CD4-positive, alpha-beta memory T cell (primary cell): ENCODE data around the gene COPZ2. TPM values are rescaled to one million over a fixed set of nuclear protein-coding genes. Genes with fewer than 3 reads are reported as not detected.
A peak's percentile ranks its signal among the peaks of the same experiment; 100 is the strongest.

Experiments
- CTCF ChIA-PET: fragments of 350-600 bp; sonication (Branson Sonifier 250); formaldehyde crosslinking; loops from one replicate; lab custom pipeline; 2021; ENCODE audit warnings: inconsistent platforms; ENCODE audit not compliant: partially characterized antibody; lab: Charles Lee
- POLR2A ChIA-PET: fragments of 350-600 bp; sonication (Branson Sonifier 250); formaldehyde crosslinking; loops from one replicate; lab custom pipeline; 2021; ENCODE audit not compliant: partially characterized antibody; lab: Charles Lee
- DNase-seq, 5 donors: peaks; one replicate each; pipeline versions ENCODE4 v3.0.0 to v3.0.0-alpha.2; 2020 to 2022; ENCODE audit warnings: mixed read lengths in 1 of 5
- H3K27ac ChIP-seq: one replicate; pipeline ENCODE4 v1.7.0; 2013; ENCODE audit warnings: low read depth, low read length
- H3K27me3 ChIP-seq: 2 replicates; pipeline ENCODE4 v1.7.0; 2013; ENCODE audit warnings: mild to moderate bottlenecking, low read length, moderate library complexity; ENCODE audit not compliant: insufficient read depth
- H3K36me3 ChIP-seq: 2 replicates; pipeline ENCODE4 v1.7.0; 2013; ENCODE audit warnings: mild to moderate bottlenecking, low read length, moderate library complexity; ENCODE audit not compliant: insufficient read depth
- H3K4me1 ChIP-seq: 2 replicates; pipeline ENCODE4 v1.7.0; 2013; ENCODE audit warnings: mild to moderate bottlenecking, low read length, moderate library complexity; ENCODE audit not compliant: insufficient read depth
- H3K4me3 ChIP-seq, 2 donors: one replicate each; pipeline ENCODE4 v1.7.0; 2013; ENCODE audit warnings: low read length in 2 of 2, mild to moderate bottlenecking in 1 of 2
- H3K9me3 ChIP-seq, 2 donors: one replicate each; pipeline ENCODE4 v1.7.0; 2013; ENCODE audit warnings: low read length in 2 of 2, control low read depth in 1 of 2; ENCODE audit not compliant: control insufficient read depth in 1 of 2
- H3K27ac Mint-ChIP-seq, 7 donors: one replicate each; pipeline ENCODE4 v1.8.0; 2020 to 2021; ENCODE audit warnings: mixed read lengths in 7 of 7, mild to moderate bottlenecking in 6 of 7, inconsistent platforms in 3 of 7, moderate library complexity in 3 of 7
- H3K27me3 Mint-ChIP-seq, 2 donors: one replicate each; pipeline ENCODE4 v1.8.0; 2020 to 2021; ENCODE audit warnings: mixed read lengths in 2 of 2
- H3K36me3 Mint-ChIP-seq, 2 donors: one replicate each; pipeline ENCODE4 v1.8.0; 2020 to 2021; ENCODE audit warnings: mixed read lengths in 2 of 2, inconsistent platforms in 1 of 2, mild to moderate bottlenecking in 1 of 2
- H3K4me1 Mint-ChIP-seq, 4 donors: one replicate each; pipeline ENCODE4 v1.8.0; 2020 to 2021; ENCODE audit warnings: mixed read lengths in 4 of 4, mild to moderate bottlenecking in 1 of 4
- H3K4me3 Mint-ChIP-seq, 8 donors: one replicate each; pipeline ENCODE4 v1.8.0; 2020 to 2021; ENCODE audit warnings: mixed read lengths in 8 of 8, mild to moderate bottlenecking in 7 of 8, moderate library complexity in 6 of 8, inconsistent platforms in 3 of 8
- H3K9me3 Mint-ChIP-seq, 8 donors: one replicate each; pipeline ENCODE4 v1.8.0; 2020 to 2021; ENCODE audit warnings: mixed read lengths in 8 of 8, mild to moderate bottlenecking in 5 of 8, inconsistent platforms in 3 of 8, moderate library complexity in 1 of 8
- intact Hi-C: fragments of 100-400 bp; cut with micrococcal nuclease; formaldehyde crosslinking; loops from one replicate; pipeline ENCODE4 v1.15.1; 2023
- polyA plus RNA-seq, 2 donors: library from polyadenylated mRNA; unstranded; fragments of 300-500 nt; fragmentation: Illumina TruSeq; gene quantifications; one replicate each; pipeline ENCODE4 v1.2.3, GENCODE V29; 2021
- total RNA-seq, 2 experiments: library from RNA; stranded (reverse); gene quantifications; one replicate each; pipeline ENCODE4 v1.2.3, GENCODE V29; 2021

COPZ2 gene
- total and polyA plus RNA-seq, 4 experiments from 2014 or later, result 1.6 to 2.0 (median 1.9) TPM

DNA sequence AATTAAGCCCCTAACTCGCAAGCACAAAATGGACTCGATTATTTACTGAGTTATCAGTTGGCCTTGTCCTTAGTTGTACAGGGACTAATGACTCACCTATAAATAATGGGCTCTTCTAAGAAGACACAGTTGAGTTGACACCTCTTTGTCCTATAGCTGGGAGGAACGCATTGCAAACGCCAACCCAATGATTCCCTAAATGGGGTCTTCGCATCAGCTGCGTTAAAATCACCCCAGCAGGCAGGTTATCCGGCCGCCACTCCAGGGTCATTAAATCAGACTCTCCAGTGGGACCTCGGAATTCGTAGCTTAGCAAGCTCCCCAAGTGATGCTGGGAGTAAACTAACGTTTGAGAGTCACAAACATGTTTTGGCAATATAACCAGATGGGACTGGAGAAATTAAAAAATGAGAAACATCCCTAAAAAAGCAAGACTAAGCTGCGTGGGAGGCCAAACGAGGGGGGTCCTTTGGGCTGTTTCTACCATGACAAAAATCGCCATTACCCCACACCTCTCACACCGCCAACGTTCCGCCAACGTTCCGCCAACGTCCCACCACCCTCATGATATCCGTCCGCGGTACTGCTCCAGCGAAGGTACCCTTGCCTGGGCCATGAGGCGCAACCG, 9.6 kb upstream of the COPZ2 start:
- Histone ChIP-seq H3K27me3 (no peaks in the 10 kb centered on the region), H3K9me3 (no peaks in the 10 kb centered on the region), H3K4me3 (peak overlapping the region; percentile 63 to 86), H3K36me3 (peaks cover 18% of the 10 kb centered on the region), H3K27ac (peak overlapping the region; percentile 76), H3K4me1 (peaks cover 47% of the 10 kb centered on the region)
- ChIA-PET CTCF (interaction anchor here (1.2 to 4.9 kb wide), 9 partner anchors 11 to 366 kb away, joined by 3 to 40 read pairs (median 5); no protein-coding TSS in a partner anchor), POLR2A (interaction anchor here (0.7 to 3.7 kb wide), 14 partner anchors 10 to 845 kb away, joined by 3 to 52 read pairs (median 4); partner anchors contain the start of genes ATP5MC1, CBX1, CDK5RAP3 and COPZ2)
- Mint-ChIP-seq H3K9me3 (peaks cover 0 to 3% (median 0%) of the 10 kb centered on the region in 8 donors), H3K4me3 (peak overlapping the region; percentile 94 to 99 (median 96)), H3K27ac (peak overlapping the region; percentile 94 to 99 (median 99)), H3K36me3 (peaks cover 11 to 26% of the 10 kb centered on the region in 2 donors), H3K27me3 (no peaks in the 10 kb centered on the region), H3K4me1 (peaks cover 25 to 63% (median 44%) of the 10 kb centered on the region in 4 donors)
- intact Hi-C loops, result loop anchor here (5.0 kb wide), 2 partner anchors 845 to 1145 kb away; partner anchors contain the start of gene ATP5MC1
- DNase-seq, result no peak

DNA sequence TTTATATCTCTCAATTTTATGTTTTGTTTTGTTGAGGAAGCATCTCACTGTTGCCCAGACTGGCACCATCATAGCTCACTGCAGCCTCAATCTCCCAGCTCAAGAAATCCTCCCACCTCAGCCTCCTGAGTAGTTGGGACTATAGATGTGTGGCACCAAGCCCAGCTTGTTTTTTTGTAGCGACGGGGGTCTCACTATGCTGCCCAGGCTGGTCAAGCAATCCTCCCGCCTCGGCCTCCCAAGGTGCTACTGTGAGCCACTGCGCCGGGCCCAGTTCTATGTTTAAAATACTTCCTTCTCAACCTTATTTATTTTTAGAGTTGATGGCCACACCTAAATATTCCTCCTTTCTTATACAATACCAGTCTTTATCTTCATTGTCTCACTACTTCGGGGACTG, 8.7 kb upstream of the COPZ2 start:
- no peaks in the 10 kb centered on the region for H3K9me3 ChIP-seq
- peaks cover 10% of the 10 kb centered on the region for H3K36me3 ChIP-seq
- DNase-seq, result no peak
- H3K4me1 ChIP-seq, result peaks cover 38% of the 10 kb centered on the region
- no peak overlapping the region for H3K4me3 ChIP-seq
- Mint-ChIP-seq H3K9me3 (peaks cover 0 to 3% (median 0%) of the 10 kb centered on the region in 8 donors), H3K4me1 (peaks cover 18 to 53% (median 37%) of the 10 kb centered on the region in 4 donors), H3K36me3 (peaks cover 5 to 19% of the 10 kb centered on the region in 2 donors), H3K27me3 (peaks cover 0 to under 1% of the 10 kb centered on the region in 2 donors), H3K27ac (peak overlapping the region in 3 of 7 donors; percentile 36 to 94 (median 50)), H3K4me3 (peak overlapping the region in 4 of 8 donors; percentile 25 to 99 (median 94))
- ChIA-PET CTCF (interaction anchor here (1.3 to 4.9 kb wide), 6 partner anchors 10 to 367 kb away, joined by 3 to 40 read pairs (median 18); no protein-coding TSS in a partner anchor), POLR2A (interaction anchor here (2.4 to 3.7 kb wide), 3 partner anchors 9 to 61 kb away, joined by 23 to 52 read pairs (median 31); partner anchors contain the start of genes COPZ2 and SNX11)
- intact Hi-C loops, result loop anchor here (5.0 kb wide), 2 partner anchors 846 to 1146 kb away; partner anchors contain the start of gene ATP5MC1
- no peak overlapping the region for H3K27ac ChIP-seq
- no peaks in the 10 kb centered on the region for H3K27me3 ChIP-seq

DNA sequence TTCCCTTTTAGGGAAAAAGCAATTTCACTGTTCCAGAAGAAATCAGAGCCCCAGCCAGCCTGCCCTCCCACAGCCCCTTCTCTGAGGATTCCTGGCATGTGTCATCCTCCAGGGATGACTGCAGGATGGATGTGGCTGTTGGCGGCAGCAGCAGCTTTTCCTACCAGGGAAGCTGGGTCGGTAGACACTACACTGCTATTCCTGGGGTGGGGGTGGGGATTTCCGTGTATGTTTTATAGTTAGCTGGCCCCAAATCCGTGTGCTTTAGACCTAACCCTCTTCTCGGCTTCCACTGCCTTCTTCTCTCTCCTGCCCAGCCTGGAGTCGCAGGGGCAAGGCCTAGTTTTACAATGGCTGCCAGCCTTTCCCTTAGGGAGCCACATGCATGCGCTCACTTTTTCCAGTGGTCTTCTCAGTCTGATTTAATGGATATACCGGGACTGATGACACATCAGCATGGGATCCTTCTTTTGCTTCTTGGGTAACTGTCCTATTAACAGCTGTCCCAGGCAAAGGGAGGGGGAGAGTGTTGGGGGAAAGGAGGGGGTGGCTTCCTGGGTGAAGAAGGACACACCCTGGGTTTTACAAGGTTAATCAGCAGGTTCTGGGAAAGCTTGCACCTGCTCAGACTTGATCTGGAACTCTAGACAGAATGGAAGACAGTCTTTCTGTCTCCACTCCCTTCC, 7.9 kb upstream of the COPZ2 start:
- POLR2A ChIA-PET, result interaction anchor here (3.7 kb wide), 1 partner anchor 19 kb away, joined by 52 read pairs; no protein-coding TSS in a partner anchor
- intact Hi-C loops, result loop anchor here (5.0 kb wide), 2 partner anchors 847 to 1147 kb away; partner anchors contain the start of gene ATP5MC1
- H3K27me3 ChIP-seq, result no peaks in the 10 kb centered on the region
- H3K36me3 ChIP-seq, result peaks cover 1% of the 10 kb centered on the region
- H3K4me1 ChIP-seq, result peaks cover 30% of the 10 kb centered on the region
- H3K9me3 Mint-ChIP-seq, result peaks cover 0 to 3% (median 0%) of the 10 kb centered on the region in 8 donors
- H3K9me3 ChIP-seq, result no peaks in the 10 kb centered on the region
- DNase-seq, result no peak
- CTCF ChIA-PET, result interaction anchor here (3.1 to 3.7 kb wide), 3 partner anchors 9 to 28 kb away, joined by 15 to 22 read pairs (median 18); no protein-coding TSS in a partner anchor
- peaks cover 1 to 10% of the 10 kb centered on the region in 2 donors for H3K36me3 Mint-ChIP-seq
- peak overlapping the region in 4 of 8 donors; percentile 18 to 49 (median 38) for H3K4me3 Mint-ChIP-seq
- H3K27ac Mint-ChIP-seq, result peak overlapping the region in 2 of 7 donors; percentile 13 to 87
- H3K4me3 ChIP-seq, result no peak overlapping the region
- H3K27ac ChIP-seq, result no peak overlapping the region
- H3K4me1 Mint-ChIP-seq, result peaks cover 14 to 45% (median 31%) of the 10 kb centered on the region in 4 donors
- peaks cover 0 to 3% of the 10 kb centered on the region in 2 donors for H3K27me3 Mint-ChIP-seq

DNA sequence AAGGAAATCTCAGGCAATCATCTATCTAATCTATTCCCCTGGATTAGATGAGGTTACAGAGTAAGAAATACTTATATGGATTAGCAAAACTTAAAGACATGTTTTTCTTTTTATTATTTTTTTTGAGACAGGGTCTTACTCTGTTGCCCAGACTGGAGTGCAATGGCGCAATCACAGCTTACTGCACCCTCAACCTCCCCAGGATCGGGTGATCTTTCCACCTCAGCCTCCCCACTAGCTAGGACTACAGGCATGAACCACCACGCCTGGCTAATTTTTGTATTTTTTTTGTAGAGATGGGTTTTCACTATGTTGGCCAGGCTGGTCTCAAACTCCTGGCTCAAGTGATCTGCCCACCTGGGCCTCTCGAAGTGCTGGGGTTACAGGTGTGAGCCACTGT, 7.3 kb upstream of the COPZ2 start:
- CTCF ChIA-PET, result interaction anchor here (1.8 to 3.7 kb wide), 4 partner anchors 8 to 29 kb away, joined by 6 to 22 read pairs (median 16); no protein-coding TSS in a partner anchor
- no peaks in the 10 kb centered on the region for H3K36me3 ChIP-seq
- H3K27ac ChIP-seq, result no peak overlapping the region
- H3K27me3 ChIP-seq, result no peaks in the 10 kb centered on the region
- DNase-seq, result no peak
- peaks cover 0 to 3% (median 0%) of the 10 kb centered on the region in 8 donors for H3K9me3 Mint-ChIP-seq
- peak overlapping the region in 1 of 8 donors; percentile 36 for H3K4me3 Mint-ChIP-seq
- H3K27ac Mint-ChIP-seq, result no peak overlapping the region
- intact Hi-C loops, result loop anchor here (5.0 kb wide), 2 partner anchors 847 to 1147 kb away; partner anchors contain the start of gene ATP5MC1
- H3K4me3 ChIP-seq, result no peak overlapping the region
- POLR2A ChIA-PET, result no interaction called here
- peaks cover 0 to 3% of the 10 kb centered on the region in 2 donors for H3K27me3 Mint-ChIP-seq
- peaks cover 24% of the 10 kb centered on the region for H3K4me1 ChIP-seq
- no peaks in the 10 kb centered on the region for H3K9me3 ChIP-seq
- H3K4me1 Mint-ChIP-seq, result peaks cover 10 to 39% (median 26%) of the 10 kb centered on the region in 4 donors
- peaks cover 0 to 9% of the 10 kb centered on the region in 2 donors for H3K36me3 Mint-ChIP-seq

DNA sequence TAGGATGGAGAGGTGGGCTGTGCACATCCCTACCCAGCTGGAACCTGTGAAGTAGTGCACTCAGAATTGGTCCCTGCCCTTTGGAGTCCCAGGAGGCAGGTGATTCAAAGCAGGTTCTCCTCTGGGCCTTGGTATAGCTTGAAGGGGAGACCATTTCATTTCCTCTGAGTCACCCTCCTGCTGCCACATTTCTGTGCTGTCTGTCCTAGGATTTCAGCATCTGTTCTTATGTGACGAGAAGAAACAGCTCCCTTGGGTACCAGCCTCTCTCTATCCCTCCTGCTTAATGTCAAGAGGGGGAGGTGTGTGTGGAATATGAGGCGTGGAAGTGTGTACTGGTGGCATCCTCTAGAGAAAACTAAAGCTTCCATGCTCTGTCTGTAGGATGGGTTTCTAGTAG, 5.6 kb upstream of the COPZ2 start:
- Mint-ChIP-seq H3K27me3 (peaks cover 4 to 12% of the 10 kb centered on the region in 2 donors), H3K36me3 (peaks cover 0 to 6% of the 10 kb centered on the region in 2 donors), H3K27ac (no peak overlapping the region), H3K9me3 (peaks cover 0 to 3% (median 0%) of the 10 kb centered on the region in 8 donors), H3K4me1 (peaks cover 5 to 27% (median 16%) of the 10 kb centered on the region in 4 donors), H3K4me3 (no peak overlapping the region)
- H3K9me3 ChIP-seq, result no peaks in the 10 kb centered on the region
- intact Hi-C loops, result no loop called here
- H3K4me3 ChIP-seq, result no peak overlapping the region
- no peaks in the 10 kb centered on the region for H3K27me3 ChIP-seq
- no peak for DNase-seq
- CTCF ChIA-PET, result interaction anchor here (1.0 to 3.7 kb wide), 6 partner anchors 13 to 73 kb away, joined by 3 to 22 read pairs (median 7); partner anchors contain the start of gene CDK5RAP3
- POLR2A ChIA-PET, result no interaction called here
- H3K36me3 ChIP-seq, result no peaks in the 10 kb centered on the region
- peaks cover 12% of the 10 kb centered on the region for H3K4me1 ChIP-seq
- H3K27ac ChIP-seq, result no peak overlapping the region

DNA sequence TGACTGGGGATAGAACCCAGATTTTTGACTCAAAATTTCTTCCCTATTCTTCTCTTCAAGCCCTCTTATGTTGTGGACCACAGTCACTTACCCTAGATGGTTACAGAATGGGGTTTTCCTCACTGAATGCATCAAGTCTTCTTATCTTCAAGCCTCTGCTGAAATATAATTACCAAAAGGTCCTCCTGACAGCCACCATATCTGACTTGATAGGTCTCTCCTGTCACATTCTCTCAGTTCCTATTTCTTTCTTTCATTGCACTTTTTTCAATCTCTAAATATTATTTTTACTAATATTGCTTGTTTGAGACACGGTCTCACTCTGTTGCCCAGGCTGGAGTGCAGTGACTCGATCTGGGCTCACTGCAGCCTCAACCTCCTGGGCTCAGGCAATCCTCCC, 1.1 kb upstream of the COPZ2 start:
- no peak overlapping the region for H3K27ac Mint-ChIP-seq
- CTCF ChIA-PET, result interaction anchor here (1.0 to 5.5 kb wide), 2 partner anchors 13 to 35 kb away, joined by 3 to 38 read pairs; no protein-coding TSS in a partner anchor
- POLR2A ChIA-PET, result interaction anchor here (3.5 kb wide), 1 partner anchor 9 kb away, joined by 31 read pairs; the partner anchor contains the start of gene NFE2L1
- no peaks in the 10 kb centered on the region for H3K9me3 Mint-ChIP-seq
- Histone ChIP-seq H3K36me3 (no peaks in the 10 kb centered on the region), H3K4me1 (peaks cover 7% of the 10 kb centered on the region), H3K27me3 (no peaks in the 10 kb centered on the region), H3K9me3 (no peaks in the 10 kb centered on the region), H3K4me3 (no peak overlapping the region), H3K27ac (no peak overlapping the region)
- peaks cover 4 to 7% (median 5%) of the 10 kb centered on the region in 4 donors for H3K4me1 Mint-ChIP-seq
- intact Hi-C loops, result no loop called here
- DNase-seq, result no peak
- no peaks in the 10 kb centered on the region for H3K36me3 Mint-ChIP-seq
- peaks cover 6 to 21% of the 10 kb centered on the region in 2 donors for H3K27me3 Mint-ChIP-seq
- H3K4me3 Mint-ChIP-seq, result peak overlapping the region in 5 of 8 donors; percentile 32 to 95 (median 88)
